HTR-8/SVneo (cell line): Measurements from ENCODE around the gene ATF7.

Source experiments
- DNase-seq: peaks from one replicate; pipeline ENCODE4 v3.0.0; 2011; ENCODE audit warnings: low spot score, mixed read lengths; ENCODE audit not compliant: insufficient read length
- FAIRE-seq: peaks from 2 replicates; lab custom pipeline; 2011; peaks lifted over from hg19 to GRCh38; lab: Jason Lieb, UNC

The ATF7 gene

DNA sequence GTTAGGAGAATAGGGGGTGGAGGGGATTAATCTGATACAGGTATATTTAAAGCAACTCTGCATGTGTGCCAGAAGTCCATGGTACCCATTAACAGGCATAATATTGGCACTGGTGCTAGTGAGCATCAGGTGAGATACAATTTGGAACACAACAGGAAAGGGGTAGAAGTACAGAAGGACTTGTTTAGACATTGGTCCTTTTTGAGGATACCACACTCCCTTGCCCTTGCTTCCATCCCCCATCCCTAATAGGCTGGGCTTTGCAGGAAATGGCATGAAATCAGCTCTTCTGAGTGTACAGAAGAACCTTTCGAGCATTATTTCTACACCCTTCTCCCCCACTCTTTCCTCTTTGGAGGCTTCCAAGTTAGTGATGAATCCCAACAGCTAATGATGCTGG, 157.9 kb downstream of the ATF7 start:
- FAIRE-seq: no peak
- DNase-seq: no peak

DNA sequence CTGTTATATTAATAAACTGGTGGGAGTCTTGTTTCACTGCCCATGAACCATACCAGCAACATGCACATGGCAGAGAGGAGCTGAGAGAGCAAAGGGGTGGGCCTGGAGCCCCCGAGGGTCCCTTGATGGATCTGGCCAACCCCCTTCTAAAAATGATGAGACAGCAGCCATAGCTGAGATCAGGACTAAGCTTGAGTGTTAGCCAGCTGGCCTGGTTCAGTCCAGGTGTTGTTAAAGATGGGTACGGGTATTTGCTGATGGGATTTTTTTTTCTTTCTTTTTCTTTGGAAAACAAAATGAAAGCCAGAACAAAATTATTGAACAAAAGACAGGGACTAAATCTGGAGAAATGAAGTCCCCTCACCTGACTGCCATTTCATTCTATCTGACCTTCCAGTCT, 158.3 kb downstream of the ATF7 start:
- no peak for FAIRE-seq
- DNase-seq: no peak

DNA sequence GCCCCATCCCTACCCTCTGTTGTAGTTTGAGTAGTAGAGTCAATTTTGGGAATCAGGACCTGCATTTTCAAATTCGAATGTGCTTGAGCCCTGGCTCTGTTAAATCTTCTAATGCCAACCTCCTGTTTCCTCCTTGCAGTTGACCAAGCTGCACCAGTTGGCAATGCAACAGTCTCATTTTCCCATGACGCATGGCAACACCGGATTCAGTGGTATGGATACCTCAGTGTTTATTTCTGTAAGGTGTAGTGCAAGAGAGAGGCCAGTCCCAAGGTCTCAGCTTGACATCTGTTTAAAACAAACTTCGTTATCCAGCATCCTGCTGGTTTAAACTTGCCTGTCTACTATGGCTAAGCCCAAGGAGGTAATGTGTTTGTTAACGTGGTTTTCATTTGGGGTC, 159.1 kb downstream of the ATF7 start:
- DNase-seq (no peak), FAIRE-seq (no peak)

DNA sequence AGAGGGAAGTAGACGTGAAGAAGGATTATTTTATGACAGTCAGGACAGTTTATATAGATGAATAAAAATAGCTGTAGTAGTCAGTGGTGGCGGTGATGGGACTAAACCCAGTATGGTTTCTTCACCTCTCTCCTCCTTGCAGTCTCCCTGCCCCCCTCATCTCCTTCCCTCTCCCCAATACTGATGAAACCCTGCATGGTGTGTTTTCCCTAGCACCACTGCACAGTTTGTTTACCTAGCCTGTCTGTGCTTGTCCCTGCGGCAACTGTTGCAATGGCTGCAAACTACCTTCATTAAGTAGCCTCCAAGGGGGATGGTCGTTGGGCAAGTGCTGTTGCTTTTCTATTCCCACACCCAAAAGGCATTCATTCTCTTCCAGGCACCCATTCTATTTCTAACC, 159.5 kb downstream of the ATF7 start:
- FAIRE-seq (no peak), DNase-seq (no peak)

DNA sequence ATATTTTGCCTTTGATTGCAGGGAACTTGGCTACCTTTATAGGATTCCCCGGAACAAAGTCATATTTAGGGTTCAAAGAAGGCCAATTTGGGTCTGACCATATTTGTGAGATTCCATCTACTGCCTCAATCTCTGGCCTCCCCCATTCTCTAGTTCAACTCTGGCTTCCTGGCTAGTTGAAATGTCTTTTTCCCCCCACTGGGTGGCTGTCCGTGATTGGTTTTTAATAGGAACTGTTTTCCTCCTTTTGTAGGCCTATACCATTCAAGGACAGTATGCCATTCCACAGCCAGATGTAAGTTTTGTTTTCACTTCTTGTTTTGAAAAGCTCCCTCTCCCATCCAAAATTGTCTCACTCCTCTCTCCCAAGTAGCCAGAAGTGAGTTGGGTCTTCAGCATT, 160.5 kb downstream of the ATF7 start:
- DNase-seq: no peak
- no peak for FAIRE-seq

DNA sequence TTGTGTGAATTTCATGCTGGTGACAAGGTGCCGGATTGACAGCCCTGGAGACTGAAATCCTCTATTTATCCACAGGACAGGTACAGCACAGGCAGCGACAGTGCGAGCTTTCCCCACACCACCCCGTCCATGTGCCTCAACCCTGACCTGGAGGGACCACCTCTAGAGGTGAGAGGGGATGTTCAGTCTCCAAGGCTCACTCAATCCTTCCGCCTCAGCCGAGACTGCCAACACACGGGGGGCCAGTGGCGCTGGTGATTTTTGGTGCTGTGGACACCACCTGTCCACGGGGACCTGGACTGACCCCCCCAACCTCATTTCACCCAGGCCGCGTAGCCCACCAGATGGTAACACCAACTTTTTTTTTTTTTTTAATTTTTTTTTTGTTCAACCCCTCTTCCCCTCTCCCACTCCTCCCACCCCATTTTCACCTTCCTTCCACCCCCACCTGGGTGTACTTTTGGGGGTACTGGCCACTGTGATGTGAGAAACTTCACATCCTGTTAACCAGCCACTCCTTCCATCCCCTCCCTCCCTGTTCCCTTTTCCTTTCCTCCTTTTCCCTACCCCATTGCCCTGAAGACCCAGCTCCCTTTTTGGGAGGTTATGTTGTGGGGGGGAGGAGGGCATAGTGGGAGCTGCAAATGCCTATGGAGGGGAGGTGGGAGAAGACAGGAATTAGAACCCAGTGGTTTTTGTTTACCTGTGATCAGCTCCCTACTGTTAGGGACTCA, 161.3 kb downstream of the ATF7 start:
- FAIRE-seq (no peak), DNase-seq (no peak)

DNA sequence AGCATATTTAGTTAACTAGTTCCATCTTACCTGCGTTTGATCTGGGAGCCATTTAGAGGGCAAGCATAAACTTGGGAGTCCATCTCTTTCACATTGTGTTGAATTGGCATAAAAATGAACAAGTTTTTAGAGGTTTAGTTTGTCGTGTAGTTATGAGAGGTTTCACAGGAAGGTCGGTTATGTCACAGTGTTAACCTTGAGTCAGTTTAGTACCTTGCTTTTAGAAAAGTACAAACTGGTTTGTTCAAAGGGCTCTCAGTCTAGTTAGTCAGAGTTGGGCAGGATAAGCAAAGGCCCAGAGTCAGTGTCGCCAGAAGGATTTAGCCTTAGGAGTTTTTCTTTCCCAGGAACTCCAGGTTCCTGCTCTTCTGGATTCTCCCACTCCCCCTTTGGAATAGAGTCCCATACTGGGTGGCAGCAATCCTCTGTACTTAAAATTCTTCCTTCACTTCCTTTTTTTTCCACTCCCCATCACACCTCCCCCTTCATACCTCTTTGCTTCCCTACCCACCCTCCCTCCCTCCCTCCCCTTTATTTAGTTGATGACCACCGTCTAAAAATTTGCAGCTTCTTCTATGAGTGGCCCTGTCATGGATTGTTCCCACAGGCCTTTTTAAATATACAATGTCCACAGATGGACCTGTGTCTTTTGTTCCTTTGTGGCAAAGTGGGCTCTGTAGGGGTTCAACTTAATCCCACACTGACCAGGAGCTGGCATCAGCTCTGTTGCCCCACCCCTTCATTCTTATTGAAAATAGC, 162.2 kb downstream of the ATF7 start:
- DNase-seq: no peak
- no peak for FAIRE-seq

DNA sequence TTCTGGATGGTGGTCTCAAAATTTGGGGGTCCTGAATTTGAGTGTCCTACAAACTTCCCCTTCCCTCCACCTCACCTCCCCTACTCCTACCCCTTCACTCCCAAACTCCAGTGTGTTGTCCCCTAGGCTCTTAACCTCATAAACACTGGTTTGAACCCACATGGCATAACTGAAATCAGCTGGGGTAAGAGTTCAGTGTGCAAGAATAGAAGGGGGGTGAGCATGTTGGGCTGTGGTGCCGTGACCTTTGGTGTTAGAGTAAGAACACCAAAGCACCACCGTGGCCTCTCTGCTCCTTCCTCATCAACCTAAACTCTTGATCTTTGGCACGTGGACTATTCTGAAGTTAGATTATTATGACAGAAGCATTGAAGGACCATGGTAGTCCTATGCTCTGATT, 163.2 kb downstream of the ATF7 start:
- no peak for DNase-seq
- no peak for FAIRE-seq

DNA sequence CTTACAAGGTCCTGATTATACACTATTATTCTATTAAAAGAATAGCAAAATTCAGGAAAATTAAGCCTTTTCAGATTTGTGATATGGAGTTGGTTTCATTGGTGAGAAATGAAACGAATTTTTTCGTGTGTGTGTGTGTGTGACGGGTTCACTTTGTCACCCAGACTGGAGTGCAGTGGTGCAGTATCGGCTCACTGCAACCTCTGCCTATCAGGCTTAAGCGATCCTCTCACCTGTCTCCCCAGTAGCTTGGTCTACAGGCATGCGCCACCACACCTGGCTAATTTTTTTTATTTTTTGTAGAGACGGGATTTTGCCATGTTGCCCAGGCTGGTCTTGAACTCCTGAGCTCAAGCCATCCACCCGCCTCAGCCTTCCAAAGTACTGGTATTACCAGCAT, 164.6 kb downstream of the ATF7 start:
- FAIRE-seq (no peak), DNase-seq (no peak)

DNA sequence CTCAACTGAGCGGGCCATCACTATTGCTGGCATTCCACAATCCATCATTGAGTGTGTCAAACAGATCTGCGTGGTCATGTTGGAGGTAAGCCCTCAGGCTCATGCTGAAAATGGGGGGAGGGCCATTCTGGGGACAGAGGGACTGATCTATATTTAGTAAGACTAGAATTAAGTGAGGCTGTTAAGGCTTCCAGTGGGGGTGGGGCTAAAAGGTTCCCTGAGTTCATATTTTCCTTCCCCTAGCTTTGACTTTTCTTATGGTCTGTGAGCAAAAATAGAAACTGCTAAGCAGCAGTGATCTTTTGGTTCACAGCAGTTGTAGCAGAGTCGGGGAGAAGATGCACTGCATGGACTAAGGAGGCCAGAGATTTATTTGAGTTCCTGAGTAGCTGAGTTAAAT, 165.1 kb downstream of the ATF7 start:
- FAIRE-seq (no peak), DNase-seq (no peak)

DNA sequence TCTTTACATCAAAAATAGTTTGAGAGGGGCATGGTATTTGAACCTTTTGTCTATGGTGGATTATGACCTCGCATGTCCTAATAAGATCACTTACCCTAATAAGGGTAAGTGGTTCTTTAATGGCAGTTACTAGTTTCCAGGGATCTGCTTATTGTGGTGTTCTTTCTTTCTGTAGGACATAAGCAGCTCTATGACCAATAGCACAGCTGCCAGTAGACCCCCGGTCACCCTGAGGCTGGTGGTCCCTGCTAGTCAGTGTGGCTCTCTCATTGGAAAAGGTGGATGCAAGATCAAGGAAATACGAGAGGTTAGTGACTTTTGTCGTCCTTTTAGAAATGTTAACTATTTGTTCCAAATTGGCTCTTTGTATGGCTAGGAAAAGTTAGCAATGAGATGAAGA, 167.1 kb downstream of the ATF7 start:
- DNase-seq (no peak), FAIRE-seq (no peak)
